Activated T-cell treated with anti-CD3 and anti-CD28 coated beads, Interleukin-2, amount 50 U/mL, for 24 hours (primary cell): ENCODE results near the gene HDGF.

Experiments used
- DNase-seq: peaks from one replicate; pipeline ENCODE4 v3.0.0-alpha.2; 2020
- H3K27ac Mint-ChIP-seq: 2 replicates; pipeline ENCODE4 v1.8.0; 2020; ENCODE audit warnings: mild to moderate bottlenecking, mixed read lengths
- H3K27me3 Mint-ChIP-seq: 2 replicates; pipeline ENCODE4 v1.8.0; 2020; ENCODE audit warnings: mixed read lengths
- H3K36me3 Mint-ChIP-seq: 2 replicates; pipeline ENCODE4 v1.8.0; 2020; ENCODE audit warnings: low read depth, mixed read lengths
- H3K4me1 Mint-ChIP-seq: 2 replicates; pipeline ENCODE4 v1.8.0; 2020; ENCODE audit warnings: low read depth, mixed read lengths
- H3K4me3 Mint-ChIP-seq: 2 replicates; pipeline ENCODE4 v1.8.0; 2020; ENCODE audit warnings: mild to moderate bottlenecking, moderate library complexity, mixed read lengths
- H3K9me3 Mint-ChIP-seq: 2 replicates; pipeline ENCODE4 v1.8.0; 2020; ENCODE audit warnings: mixed read lengths

HDGF gene

DNA sequence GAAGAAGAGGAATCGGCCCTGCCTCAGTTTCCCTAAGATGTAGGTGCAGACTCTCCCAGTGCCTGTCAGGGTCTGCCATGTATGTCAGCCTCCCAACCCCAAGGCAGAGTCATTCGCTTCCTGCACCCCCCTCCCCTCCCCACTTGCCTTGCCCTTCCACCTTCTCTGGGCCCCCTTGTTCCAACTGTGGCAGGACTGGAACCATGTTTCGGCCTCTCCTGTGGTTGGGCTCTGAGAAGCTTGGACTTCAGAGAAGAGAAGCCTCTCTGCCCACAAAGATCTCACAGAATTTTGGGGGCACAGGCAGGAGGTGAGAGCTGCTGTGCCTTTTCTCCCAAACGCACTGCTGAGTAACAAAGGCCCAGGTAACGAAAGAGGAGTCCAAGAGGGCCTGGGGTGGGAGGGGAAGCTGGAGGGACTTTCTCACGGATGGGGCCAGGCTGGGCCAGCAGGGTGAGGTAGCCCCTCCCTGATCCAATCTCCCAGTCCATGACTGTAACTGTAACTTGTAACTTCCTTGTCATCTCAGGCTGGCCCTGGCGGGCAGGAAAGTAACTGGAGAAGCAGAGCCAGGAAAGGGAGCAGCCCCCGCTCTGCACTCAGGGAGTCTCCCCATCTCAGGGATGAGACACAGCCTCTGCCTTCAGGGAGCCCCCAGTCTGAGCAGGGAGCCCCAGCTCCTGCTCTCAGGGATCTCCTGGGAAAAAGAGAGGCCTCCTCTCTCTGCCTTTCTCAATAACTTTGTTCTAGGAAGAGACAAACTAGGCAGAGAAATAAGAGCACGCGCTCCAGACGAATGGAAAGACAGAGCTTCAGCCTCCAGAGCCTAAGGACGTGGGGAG is 57.4 kb downstream of the HDGF start:
- no peak for DNase-seq
- Mint-ChIP-seq H3K27ac (no peak overlapping the region), H3K9me3 (no peaks in the 10 kb centered on the region), H3K36me3 (no peaks in the 10 kb centered on the region), H3K27me3 (peaks cover 67% of the 10 kb centered on the region), H3K4me3 (no peak overlapping the region), H3K4me1 (peaks cover 23% of the 10 kb centered on the region)

DNA sequence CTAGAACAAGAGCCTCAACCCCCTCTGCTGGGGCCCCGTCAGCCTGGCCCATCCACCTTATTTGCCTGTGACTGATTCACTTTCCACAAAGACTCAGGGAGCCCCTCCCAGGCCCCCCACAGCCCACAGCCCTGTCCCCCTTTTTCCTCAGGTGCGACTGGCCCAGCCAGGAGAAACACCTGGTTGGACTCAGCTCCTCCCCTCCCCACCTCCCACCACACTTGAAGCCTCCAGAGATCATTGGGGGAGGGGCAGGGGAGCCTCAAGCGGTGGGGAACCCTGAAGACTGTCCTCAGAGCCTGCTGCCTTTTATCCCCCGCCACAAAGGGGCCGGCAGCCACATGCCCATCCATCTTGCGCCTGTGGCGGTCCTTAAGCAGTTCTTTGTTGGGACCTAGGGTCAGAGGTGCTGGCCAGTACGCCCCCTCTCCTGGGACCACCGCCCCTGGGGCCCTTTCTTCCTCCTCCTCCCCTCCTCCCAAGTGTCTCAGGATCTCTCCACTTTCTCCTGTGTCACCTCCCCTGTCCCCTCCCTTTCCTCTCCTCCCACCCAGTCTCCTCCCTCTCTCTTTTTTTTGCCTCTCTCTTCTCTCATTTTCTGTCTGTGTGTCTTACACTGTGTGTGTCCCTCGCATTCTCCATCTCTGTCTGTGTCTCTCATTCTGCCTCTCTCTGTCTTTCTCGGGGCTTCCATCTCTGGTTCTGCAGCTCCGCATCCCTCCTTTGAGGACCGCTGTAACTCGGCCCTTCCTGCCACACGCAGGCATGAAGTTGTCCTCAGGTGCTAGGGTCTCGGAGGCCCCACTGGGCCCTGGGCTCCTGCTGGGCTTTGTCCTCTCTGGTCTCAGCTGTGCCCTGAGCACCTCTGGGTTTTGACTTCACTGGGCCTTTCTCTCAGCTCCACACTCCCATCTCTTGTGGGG is 58.3 kb downstream of the HDGF start:
- Mint-ChIP-seq H3K36me3 (no peaks in the 10 kb centered on the region), H3K27me3 (peaks cover 76% of the 10 kb centered on the region), H3K4me3 (no peak overlapping the region), H3K27ac (no peak overlapping the region), H3K9me3 (no peaks in the 10 kb centered on the region), H3K4me1 (peaks cover 25% of the 10 kb centered on the region)
- no peak for DNase-seq

DNA sequence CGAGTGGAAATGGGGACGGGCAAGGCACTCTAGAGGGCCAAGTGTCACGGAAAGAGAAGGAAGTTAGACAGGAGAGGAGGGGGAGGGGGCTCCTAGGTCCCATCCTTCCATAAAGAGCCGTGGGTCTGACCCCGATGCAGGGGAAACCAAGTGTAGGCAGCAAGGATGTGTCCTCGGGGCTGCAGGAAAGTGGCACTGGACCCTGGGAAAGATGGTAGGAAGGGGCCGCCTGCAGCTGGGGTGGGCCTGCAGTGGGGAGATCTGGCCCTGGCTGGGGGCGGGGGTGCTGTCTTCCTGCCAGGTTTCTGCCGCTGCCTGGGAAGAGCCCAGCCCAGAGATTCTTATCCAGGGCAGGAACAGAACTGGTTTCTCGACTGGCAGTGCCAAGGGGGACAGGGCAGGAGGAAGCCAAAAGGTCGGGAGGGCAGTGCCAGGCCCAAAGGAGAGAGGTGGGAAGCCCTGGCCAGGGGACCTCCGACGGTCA is 59.0 kb downstream of the HDGF start:
- peaks cover 75% of the 10 kb centered on the region for H3K27me3 Mint-ChIP-seq
- no peaks in the 10 kb centered on the region for H3K9me3 Mint-ChIP-seq
- H3K4me1 Mint-ChIP-seq: peaks cover 25% of the 10 kb centered on the region
- no peak overlapping the region for H3K27ac Mint-ChIP-seq
- no peaks in the 10 kb centered on the region for H3K36me3 Mint-ChIP-seq
- no peak overlapping the region for H3K4me3 Mint-ChIP-seq
- no peak for DNase-seq
